ENCODE results near the gene PHACTR1. TPM values are rescaled to one million over a fixed set of nuclear protein-coding genes. Genes with fewer than 3 reads are reported as not detected.

The PHACTR1 gene
- total and polyA plus RNA-seq, 2 donors (not counting 1 experiment from before 2014, with no cell fraction given), result 0.60 to 1.2 TPM

DNA sequence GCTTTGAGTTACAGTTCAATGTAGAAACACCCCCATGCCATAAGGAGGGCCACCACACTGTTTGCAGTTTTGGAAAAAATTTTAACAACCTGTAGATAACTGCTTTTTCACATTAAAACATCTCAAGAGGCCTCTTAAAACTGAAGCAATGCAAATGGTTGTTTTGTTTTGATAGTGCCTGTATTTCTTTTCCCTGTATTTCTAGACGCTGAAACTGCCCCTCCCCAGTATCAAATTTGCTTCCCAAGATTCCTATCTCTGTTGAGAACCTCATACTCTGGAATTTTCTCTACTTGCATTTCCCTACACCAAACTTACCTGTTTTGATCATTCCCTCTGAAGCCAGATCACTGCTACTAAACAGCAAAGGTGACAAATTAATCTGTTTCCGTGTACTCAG, 98.5 kb downstream of the PHACTR1 start:
- DNase-seq (ENCODE audit: low read depth in 2 of 2), result no peak
- Histone ChIP-seq H4K20me1 (ENCODE audit: control insufficient read depth, extremely low read depth, insufficient read depth, low read length) (no peaks in the 10 kb centered on the region), H3K36me3 (ENCODE audit: control insufficient read depth, insufficient read depth, low read length) (no peaks in the 10 kb centered on the region), H3K9ac (ENCODE audit: insufficient read depth, low read length) (no peak overlapping the region), H3K79me2 (ENCODE audit: control insufficient read depth, insufficient read depth, low read length) (no peaks in the 10 kb centered on the region), H3K27ac (ENCODE audit: insufficient read depth, low read length) (no peak overlapping the region), H3K4me3 (replicated peaks in 1 of 4; ENCODE audit: control extremely low read depth in 1 of 4, insufficient read depth in 1 of 4, low read depth in 3 of 4, low read length in 4 of 4) (no peak overlapping the region), H3K9me3 (ENCODE audit: control insufficient read depth, insufficient read depth, low read depth, low read length) (no peaks in the 10 kb centered on the region), H2AFZ (ENCODE audit: low read length) (no peak overlapping the region), H3K27me3 (ENCODE audit: control insufficient read depth, insufficient read depth, low read length) (no peaks in the 10 kb centered on the region), H3K4me1 (ENCODE audit: control insufficient read depth, extremely low read depth, insufficient read depth, low read length) (no peaks in the 10 kb centered on the region), H3K4me2 (ENCODE audit: extremely low read depth, insufficient read depth, low read length) (no peak overlapping the region)
- TF ChIP-seq EZH2 (IDR thresholded peaks at IDR 0.05; ENCODE audit: low read length, missing control alignments) (no peak), CTCF (conservative IDR thresholded peaks at IDR 0.05 in 1 of 2, IDR thresholded peaks at IDR 0.05 in 1 of 2; ENCODE audit: low read depth in 1 of 2, low read length in 2 of 2) (no peak)

- no peaks in the 10 kb centered on the region for H3K27me3 ChIP-seq (ENCODE audit: control insufficient read depth, insufficient read depth, low read length)
- H3K79me2 ChIP-seq (ENCODE audit: control insufficient read depth, insufficient read depth, low read length), result no peaks in the 10 kb centered on the region
- peak in 1 of 2 donors; percentile 30 for DNase-seq (ENCODE audit: low read depth in 2 of 2)
- H3K9me3 ChIP-seq (ENCODE audit: control insufficient read depth, insufficient read depth, low read depth, low read length), result no peaks in the 10 kb centered on the region
- H3K4me3 ChIP-seq (replicated peaks in 1 of 4; ENCODE audit: control extremely low read depth in 1 of 4, insufficient read depth in 1 of 4, low read depth in 3 of 4, low read length in 4 of 4), result no peak overlapping the region
- no peak overlapping the region for H3K27ac ChIP-seq (ENCODE audit: insufficient read depth, low read length)
- H2AFZ ChIP-seq (ENCODE audit: low read length), result no peak overlapping the region
- H3K36me3 ChIP-seq (ENCODE audit: control insufficient read depth, insufficient read depth, low read length), result no peaks in the 10 kb centered on the region
- no peaks in the 10 kb centered on the region for H4K20me1 ChIP-seq (ENCODE audit: control insufficient read depth, extremely low read depth, insufficient read depth, low read length)
- H3K9ac ChIP-seq (ENCODE audit: insufficient read depth, low read length), result no peak overlapping the region
- TF ChIP-seq EZH2 (IDR thresholded peaks at IDR 0.05; ENCODE audit: low read length, missing control alignments), result no peak
- no peak for TF ChIP-seq CTCF (conservative IDR thresholded peaks at IDR 0.05 in 1 of 2, IDR thresholded peaks at IDR 0.05 in 1 of 2; ENCODE audit: low read depth in 1 of 2, low read length in 2 of 2)
- H3K4me2 ChIP-seq (ENCODE audit: extremely low read depth, insufficient read depth, low read length), result no peak overlapping the region
- no peaks in the 10 kb centered on the region for H3K4me1 ChIP-seq (ENCODE audit: control insufficient read depth, extremely low read depth, insufficient read depth, low read length)
Measured at GRCh38 chr6:12815884-12816600, 99.5 kb downstream of the PHACTR1 start.

DNA sequence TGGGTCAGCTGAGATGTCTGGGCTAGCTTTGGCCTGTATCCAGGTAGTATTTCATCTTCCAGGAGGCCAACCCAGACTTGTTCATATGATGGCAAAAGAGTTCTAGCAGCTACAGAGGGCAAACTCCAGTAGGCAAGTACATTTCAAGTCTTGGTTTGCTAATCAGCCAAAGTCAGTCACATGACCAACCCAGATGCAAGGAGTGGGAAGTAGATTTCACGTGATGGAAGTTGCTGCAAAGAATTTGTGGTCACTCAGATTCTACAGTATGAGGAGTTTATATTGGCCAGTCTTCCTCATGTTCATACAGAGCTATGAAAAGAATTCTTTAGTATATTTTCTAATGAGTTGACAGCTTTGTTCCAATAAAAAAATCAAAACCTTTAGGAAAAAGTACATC, 101.8 kb downstream of the PHACTR1 start:
- Histone ChIP-seq H3K79me2 (ENCODE audit: control insufficient read depth, insufficient read depth, low read length) (no peaks in the 10 kb centered on the region), H3K36me3 (ENCODE audit: control insufficient read depth, insufficient read depth, low read length) (no peaks in the 10 kb centered on the region), H2AFZ (ENCODE audit: low read length) (no peak overlapping the region), H3K9ac (ENCODE audit: insufficient read depth, low read length) (no peak overlapping the region), H3K4me1 (ENCODE audit: control insufficient read depth, extremely low read depth, insufficient read depth, low read length) (no peaks in the 10 kb centered on the region), H3K4me2 (ENCODE audit: extremely low read depth, insufficient read depth, low read length) (no peak overlapping the region), H3K27ac (ENCODE audit: insufficient read depth, low read length) (no peak overlapping the region), H3K4me3 (replicated peaks in 1 of 4; ENCODE audit: control extremely low read depth in 1 of 4, insufficient read depth in 1 of 4, low read depth in 3 of 4, low read length in 4 of 4) (no peak overlapping the region), H3K27me3 (ENCODE audit: control insufficient read depth, insufficient read depth, low read length) (no peaks in the 10 kb centered on the region), H4K20me1 (ENCODE audit: control insufficient read depth, extremely low read depth, insufficient read depth, low read length) (no peaks in the 10 kb centered on the region), H3K9me3 (ENCODE audit: control insufficient read depth, insufficient read depth, low read depth, low read length) (no peaks in the 10 kb centered on the region)
- DNase-seq (ENCODE audit: low read depth in 2 of 2), result peak in 1 of 2 donors; percentile 65
- TF ChIP-seq EZH2 (IDR thresholded peaks at IDR 0.05; ENCODE audit: low read length, missing control alignments) (no peak), CTCF (conservative IDR thresholded peaks at IDR 0.05 in 1 of 2, IDR thresholded peaks at IDR 0.05 in 1 of 2; ENCODE audit: low read depth in 1 of 2, low read length in 2 of 2) (no peak)

Measured in fibroblast of lung (primary cell).